Lung microvascular endothelial cell (primary cell): ENCODE data around the gene INSYN1. TPM values are rescaled to one million over a fixed set of nuclear protein-coding genes. Genes with fewer than 3 reads are reported as not detected.

ENCODE experiments used
- DNase-seq, 2 donors: peaks; one replicate each; pipeline versions ENCODE4 v3.0.0 to v3.0.0-alpha.2; 2010; ENCODE audit warnings: low read depth in 2 of 2
- total RNA-seq: library from RNA; depleted of rRNA; stranded (reverse); fragments of >200 nt; gene quantifications from 2 replicates; pipeline ENCODE4 v1.2.1, GENCODE V29; 2014

Gene INSYN1
- total RNA-seq, 1 donor from 2014 or later = under 0.01 TPM

DNA sequence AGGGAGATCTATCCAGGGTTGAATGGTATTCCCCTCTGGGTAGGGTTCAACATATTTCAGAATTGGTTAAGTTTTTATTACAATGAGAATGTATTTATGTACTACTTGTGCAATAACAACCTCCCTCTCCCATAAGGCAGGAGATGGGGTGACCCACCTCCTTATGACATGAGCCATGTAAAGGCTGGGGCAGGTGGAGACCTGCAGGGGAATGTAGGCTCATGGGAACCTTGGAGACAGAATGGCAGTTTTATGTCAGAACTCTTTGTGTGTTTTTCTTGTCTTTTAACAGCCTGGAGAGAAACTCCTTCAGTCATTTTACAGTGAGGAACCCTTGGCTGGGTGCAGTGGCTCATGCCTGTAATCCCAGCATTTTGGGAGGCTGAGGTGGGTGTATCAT lies 24.6 kb upstream of the INSYN1 start:
- DNase-seq = no peak

DNA sequence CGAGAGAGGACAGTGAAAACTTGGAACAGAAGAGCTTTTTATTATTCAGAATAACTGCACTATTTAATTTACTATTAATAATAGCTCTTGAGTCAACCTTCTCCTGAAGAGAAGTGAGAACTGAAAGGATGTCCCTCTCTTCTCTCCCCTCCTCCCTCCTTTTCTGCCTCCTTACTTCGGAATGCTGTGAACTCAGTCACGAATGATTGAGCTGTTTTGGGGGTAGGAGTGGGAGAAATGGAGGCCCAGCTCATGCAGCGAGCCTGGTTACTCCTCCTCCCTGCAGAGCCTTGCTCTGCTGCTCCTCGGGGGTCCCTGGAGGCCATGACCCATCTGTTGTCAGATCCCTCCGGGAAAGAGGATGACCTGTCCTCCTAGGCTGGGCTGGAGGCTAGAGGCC lies 20.3 kb upstream of the INSYN1 start:
- DNase-seq = no peak

DNA sequence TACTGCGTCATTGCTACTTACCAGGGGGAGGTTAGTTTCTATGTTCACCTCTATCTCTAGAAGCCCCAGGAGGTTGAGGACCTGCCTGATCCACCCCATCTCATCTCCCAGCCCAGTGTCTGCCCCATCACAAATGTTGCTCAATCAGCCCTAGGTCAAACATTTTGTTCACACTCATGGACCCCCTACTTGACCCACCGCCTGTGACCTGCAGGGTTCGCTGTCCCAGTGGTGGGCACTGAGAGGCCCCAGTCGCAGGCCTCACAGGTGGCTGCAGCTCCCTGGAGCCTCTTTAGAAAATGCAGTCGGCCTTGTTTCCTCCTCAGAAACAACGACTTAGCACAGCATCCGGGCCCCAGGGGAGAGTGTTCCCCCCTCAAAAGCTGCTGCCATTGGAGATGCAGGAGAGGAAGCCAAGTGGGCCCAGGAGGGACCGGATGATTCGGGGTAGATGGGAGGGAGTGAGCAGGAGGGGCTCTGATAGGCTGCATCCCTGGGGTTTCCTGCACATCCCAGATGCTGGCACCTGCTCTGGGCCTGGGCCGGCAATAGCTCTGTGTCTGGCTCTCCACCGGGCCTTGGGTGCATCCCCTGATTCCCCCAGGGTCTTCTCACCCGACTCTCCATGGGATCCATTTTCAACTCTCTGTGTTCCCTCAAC lies 18.4 kb upstream of the INSYN1 start:
- no peak for DNase-seq

DNA sequence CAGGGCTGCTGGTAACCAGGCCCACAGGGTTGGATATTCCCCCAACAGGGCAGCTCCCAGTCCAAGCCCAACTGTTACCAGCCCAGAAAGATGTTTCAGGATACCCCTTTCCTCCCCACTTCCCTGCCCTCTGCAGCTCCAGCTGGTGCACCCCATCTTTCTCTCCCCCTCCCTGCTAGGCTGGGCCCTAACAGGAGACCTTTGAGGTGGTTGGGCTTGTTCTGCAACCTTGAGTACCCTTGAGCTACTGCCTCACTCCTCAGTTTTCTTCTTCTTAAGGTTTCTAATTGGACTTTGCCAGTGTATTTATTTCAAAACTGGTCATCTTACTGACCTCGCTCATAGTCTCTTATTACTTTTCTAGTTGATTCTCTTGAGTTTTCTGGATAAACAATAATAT lies 16.9 kb upstream of the INSYN1 start:
- DNase-seq = no peak

DNA sequence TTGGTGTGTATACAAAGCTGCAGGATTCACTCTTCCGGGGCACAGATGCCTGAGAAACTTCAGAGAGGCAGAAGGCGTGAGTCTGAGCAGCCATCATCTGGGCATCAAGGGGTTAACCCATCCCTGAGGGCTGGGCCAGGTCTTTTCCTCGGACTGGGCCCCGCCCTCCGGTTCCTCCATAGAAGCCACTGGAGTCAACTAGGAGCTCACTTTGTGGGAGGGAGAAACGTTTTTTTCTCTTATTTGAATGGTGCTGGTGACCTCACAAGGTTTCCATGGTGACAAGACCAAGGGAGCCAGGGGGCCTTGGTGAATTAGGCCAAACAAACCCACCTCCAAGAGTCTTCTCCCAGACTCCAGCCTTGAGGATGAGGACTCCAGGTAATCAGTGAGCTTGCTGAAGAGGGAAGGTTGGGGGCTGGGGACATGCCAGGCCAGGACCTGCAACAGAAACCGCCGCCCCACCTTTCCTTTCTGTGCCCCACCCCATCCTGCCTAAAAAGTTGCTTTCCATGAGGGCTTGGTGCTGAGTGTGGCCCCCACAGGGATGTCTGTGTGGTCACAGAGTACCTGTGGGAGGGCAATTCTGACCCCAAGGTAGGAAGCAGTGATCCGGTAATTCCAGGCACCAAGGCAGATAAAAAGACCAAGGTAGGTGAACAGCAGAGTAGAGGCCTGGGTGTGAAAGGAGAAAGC lies 14.8 kb upstream of the INSYN1 start:
- DNase-seq = no peak

DNA sequence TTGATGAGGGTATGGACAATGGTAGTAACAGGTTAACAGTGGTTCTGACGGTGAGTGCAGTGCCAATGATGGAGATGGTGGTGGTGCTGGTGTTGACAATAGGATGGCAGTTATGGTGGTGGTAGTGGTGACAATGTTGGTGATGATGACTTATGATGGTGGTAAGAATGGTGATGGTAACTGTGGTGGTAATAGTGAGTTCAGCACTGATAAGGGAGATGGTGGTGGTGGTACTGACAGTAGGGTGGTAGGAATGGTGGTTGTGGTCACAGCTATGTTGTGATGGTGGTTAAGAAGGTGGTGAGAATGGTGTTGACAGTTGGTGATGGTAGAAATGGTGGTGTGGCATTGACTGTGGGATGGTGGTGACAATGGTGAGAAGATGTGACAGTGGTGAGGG lies 13.4 kb upstream of the INSYN1 start:
- no peak for DNase-seq

DNA sequence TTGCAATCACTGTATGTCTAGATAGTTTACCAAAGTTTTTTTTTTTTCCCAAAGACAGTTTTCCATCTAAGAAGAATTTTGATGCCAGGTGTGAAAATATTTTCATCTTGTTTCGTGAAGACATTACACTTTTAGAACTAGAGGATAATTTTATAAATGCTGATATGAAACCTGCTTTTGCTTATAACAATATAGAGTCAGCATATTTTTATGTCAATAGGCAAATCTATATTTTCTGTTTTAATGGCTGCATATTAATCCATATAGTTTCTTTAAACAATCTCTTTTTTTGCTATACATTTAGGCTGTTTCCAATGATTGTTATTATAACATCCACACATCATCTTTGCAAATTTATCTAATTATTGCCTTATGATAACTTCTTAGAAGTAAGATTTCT lies 12.6 kb upstream of the INSYN1 start:
- DNase-seq = no peak

DNA sequence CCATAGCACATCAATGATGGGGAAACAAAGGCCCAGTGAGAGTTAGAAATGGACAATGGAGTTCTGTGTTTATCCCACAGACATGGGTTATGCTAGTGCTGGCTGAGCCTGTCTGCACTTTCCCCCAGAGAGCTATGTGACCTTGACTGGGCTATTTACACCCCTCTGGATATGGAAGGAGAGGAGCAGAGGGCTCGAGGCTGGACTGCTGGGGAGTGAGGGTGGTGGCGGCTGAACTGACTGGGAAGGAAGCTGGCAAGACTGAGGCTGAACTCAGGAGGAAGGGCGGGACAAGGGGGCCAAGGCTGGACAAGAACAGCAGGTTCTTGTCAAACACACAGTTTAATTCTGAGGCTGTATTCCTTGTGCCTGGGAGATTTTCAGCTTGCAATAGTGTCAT lies 10.8 kb upstream of the INSYN1 start:
- DNase-seq = no peak

DNA sequence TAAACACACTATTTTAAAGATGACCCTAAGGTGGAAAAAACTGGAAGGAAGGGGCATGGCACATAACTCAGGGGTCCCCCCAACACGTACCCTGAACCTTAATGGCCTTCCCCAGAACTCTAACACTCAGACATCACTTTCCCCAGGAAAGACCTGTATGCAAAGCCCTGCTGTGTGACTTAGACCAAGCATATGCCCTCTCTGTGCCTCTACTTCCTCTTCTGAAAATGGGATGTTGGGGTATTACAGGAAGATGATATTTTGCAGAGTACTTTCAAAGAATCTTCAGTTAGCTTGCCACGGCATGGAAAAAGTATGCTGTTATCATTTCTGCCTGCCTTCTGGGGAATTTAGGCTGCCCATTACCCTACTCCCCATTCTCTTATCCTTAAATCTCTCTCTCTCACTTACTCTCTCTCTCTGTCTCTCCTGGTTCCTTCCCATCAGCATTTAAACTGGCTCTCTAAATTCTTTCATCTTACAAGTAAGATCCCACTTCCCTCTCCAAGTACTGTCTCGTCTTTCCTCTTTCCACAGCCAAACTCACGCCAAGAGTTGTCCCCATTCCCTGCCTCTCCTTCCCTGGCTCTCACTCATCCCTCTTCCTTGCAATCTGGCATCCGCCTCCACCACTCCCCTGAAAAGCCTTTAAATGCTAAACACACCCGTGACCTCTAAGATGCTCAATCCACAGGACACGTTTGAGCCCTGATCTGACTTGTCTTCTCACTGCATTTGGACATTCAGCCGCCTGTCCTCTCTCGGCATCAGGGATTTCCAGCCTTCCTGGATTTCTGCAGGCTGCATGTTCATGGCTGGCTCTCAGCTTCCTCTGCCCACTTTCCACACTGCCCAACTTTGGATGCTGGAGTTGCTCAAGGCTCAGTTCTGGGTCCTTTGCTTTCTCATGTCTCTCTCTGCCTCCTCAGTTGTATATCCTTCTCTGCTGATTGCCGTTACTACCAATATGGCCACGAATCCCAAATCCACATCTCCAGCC lies 7.5 kb upstream of the INSYN1 start:
- no peak for DNase-seq

DNA sequence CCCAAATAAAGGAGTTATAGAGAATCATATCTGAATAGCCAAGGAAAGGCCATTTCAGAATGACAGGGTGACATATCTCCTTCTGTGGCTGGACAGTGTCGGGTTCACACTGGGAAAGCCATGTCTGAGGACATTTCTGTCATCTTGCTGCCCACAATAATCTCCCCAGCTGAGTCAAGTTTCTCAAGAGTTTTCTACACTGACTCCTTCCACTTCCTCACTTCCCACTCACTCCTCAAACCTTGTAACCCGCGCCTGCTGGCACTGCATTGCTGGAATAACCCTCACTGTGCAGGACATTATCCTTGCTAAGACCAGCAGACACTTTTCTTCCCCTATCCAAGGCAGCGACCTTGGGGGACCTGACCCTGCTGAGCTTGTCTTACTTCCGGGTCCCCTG lies 5.3 kb upstream of the INSYN1 start:
- no peak for DNase-seq

DNA sequence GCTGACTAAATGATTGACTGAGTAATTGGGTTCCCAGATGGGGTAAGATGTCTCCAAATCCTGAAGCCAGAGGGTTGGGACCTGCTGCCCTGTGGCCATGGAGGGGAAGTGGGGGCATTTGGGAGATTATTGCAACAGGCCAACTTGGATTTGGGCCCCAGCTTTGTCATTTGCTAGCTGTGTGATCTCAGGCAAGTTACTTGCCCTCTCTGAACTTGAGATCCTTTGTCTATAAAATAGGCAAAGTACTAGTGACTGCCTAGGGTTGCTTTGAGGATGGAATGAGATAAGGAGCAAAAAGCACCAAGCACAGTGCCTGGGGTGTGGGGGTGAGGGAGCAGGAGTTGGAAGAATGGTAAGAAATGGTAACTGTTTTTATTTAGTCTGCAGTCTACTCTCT lies 4.4 kb upstream of the INSYN1 start:
- no peak for DNase-seq

DNA sequence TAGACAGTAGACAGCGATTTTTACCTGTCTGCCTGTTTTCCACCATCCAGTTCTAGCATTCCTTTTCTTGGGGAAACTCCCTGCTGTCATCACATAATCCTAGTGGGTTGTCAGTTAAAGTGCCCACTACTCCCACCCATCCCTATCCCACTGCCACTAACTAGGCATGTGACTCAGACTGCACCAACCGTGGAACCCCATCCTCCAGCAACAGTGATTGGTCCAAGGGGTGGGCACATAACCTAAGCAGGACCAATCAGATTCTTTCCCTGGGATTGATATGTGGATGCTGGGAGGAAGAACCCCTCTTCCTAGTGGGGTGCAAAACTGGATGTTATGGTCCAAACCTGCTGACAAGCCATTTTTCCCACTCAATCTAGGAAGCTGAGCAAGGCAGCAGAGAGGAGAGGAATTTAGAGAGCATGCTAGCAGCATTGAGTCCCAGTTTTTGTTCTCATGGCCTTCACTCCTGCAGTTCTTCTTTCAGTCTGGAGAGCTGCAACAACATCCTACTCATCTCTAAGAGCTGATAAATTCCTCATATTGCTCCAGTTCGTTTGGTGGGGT lies 3.9 kb upstream of the INSYN1 start:
- DNase-seq = no peak

DNA sequence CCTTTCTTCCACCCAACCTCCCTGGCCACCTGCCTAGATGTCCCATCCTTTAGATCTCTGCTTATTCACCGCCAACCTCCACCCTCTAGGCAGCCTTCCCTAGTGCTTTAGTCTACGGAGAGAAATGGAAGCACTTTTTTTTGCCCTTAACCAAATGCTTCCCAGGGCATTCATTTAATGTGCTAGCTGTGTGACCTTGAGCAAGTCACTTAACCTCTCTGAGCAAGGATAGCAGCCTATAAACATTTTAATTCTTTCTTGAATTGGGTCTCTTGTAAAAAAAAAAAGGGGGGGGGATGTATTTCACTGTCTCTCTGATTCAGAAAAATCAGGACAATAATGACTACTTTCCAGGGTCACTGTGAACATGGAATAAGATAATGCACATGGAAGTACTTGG lies 3.2 kb upstream of the INSYN1 start:
- DNase-seq = no peak

DNA sequence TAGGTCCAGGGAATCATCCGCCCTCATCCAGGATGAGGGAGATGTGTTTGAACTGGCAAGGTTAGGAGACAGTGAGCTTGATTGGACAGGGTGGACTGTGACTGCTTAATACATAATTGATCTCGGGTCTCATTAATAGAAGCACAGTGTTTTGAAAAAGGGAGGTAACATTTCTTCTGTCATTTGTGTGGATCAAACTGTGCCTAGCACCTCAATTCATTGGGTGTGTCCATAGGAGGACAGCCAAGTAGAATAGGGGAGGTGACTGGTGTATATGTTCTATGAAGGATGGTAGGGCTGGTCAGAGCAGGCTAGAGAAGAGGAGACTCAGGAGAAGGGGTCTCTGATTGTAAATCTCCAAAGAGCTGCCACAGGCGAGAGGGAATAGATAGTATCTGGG lies 2.8 kb upstream of the INSYN1 start:
- DNase-seq = no peak

DNA sequence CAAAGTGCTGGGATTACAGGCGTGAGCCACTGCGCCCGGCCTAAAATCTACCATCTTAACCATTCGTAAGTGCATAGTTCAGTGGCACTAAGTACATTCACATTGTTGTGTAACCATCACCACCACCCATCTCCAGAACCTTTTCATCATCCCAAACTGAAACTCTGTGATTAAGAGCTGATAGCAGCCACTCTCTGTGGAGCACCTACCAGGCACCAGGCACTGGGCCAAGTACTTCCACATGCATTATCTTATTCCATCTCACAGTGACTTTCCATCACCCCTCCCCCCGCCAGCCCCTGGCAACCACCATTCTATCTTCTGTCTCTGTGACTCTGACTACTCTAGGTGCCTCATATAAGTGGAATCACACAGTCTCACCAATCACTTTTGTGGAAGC lies 2.3 kb upstream of the INSYN1 start:
- no peak for DNase-seq

DNA sequence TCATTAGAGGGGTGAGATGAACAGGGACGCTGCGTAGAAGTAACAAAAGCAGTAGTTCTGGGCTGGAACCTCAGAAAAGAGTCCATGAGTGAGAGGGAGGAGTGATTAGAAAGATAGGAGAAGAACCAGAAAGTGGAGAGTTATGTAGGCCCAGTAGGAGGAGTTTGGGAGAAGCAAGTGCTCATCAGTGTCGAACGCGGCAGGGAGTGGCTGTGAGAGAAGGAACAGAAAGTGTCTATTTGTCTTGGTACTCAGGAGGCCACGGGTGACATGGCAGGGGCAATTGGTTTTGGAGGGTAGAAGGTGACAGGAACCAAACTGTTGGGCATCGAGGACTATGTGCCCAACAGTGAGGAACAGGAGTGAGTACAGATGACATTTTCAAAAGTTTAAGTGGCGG lies 1.3 kb upstream of the INSYN1 start:
- no peak for DNase-seq

DNA sequence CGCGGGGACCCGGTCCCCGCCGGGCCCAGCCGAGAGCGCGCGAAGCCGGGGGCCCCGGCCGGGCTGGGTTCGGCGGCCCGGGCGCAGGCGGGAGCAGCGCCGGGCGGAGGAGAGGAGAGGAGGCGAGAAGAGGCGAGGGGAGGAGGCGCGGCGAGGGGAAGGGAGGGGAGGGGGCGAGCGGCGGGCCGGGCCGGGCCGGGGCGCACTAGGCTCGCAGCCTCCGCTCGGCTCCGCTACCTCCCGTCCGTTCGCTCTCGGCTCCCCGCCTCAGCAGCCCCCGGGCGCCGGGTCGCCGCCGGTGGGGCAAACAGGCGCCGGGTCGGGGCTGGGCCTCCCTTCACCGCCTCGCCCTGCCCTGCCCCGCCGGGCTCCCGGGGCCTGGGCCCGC lies 351 bp downstream of the INSYN1 start:
- DNase-seq = no peak

DNA sequence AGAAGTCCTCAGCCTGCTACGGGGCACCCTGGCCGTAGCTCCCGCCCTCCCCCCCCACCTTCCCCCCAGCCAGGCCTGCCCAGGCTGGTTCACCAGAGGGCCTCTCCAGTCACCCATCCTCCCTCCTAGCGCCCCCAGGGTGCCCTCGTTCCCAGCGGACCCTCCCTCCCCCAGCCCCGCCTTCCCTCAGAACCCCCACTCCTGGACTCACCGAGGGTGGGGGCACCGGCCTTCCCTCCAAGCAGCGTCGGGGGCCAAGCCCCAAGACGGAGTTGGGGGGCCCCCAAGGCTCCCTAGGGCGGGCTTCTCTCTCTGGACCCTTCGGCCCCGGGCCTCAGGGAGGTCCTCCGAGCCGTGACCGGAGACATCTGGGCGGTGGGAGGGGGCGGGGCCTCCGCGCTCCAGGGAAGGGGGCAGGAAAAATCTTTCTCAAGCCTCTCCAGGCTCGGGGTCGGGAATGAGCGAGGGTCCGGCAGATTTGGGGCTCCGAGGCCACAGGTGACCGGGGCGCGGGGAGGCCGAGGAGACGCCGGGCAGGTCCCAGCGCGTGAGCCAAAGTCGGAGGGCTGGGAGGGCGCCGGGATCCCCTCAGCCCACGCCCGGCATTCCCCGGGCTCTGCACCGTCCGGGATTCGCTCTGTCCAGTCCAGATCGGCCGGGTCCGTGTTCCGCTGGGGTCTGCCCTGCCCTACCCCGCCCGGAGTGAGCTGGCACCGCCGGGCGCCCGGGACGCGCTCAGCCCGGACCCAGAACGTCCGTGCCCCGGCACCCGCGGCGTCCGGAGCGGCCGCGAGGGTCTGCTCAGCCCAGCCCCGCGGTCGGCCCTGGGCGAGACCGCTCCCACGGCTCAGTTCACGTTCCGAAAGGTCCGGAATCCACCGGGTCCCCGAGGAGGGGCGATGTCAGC lies 999 bp downstream of the INSYN1 start:
- DNase-seq = no peak

DNA sequence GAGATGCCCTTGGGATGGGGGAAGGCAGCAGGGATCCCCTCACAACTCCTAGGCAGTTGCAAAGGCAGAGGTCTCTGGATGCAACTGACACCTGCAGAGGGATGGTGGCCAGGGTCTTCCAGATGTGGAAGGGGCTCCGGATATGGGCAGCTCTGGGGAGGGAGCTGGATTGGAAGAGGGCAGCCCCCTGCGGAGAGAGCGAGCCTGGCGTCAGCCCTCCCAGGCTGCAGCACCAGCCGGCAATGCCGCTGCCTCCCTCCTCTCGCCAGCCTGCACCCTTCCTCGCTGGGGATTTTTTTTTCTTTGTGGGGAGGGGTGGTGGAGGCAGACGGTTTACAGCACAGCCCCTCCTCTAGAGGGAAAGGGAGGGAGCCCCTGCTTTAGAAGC lies 1.6 kb downstream of the INSYN1 start:
- no peak for DNase-seq

DNA sequence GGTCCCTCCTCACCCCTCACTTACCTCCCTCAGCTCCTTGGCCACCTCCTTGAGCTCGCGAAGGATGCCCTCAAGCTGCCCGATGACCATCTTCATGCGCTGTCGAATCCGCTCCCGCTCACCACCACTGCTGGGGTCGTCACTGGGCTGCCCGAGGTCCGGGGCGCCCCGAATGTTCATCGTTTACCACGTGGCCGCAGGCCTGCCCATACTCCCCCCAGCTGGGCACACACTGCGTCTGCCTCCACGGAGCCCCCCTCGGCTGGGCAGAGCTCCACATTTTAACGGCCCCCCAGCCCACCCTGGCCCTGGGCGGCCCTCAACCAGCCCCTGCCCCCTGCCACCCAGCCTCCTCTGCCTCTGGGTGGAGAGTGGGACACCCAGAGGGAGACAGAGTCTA lies 2.2 kb downstream of the INSYN1 start:
- no peak for DNase-seq

DNA sequence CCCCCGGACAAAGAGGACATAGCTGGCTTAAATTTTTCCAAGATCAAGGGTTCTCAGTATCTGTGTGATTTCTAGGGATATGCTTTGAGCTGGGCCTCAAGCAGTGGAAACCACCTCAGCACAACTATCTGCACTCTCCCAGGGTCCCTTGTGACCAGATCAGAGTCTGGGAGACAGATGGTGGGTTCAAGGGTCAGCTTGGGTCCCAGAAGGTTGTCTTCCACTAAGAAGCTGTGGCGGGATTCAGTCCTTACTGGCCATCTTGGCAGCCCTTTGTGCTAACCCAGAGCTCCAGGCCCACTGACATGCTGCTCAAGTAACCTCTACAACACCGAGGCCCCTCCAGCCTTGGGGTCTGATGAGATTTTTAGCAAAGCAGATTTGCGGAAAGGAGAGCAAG lies 2.7 kb downstream of the INSYN1 start:
- no peak for DNase-seq
